ENCODE measurements around the gene RFX3.

The RFX3 gene

DNA sequence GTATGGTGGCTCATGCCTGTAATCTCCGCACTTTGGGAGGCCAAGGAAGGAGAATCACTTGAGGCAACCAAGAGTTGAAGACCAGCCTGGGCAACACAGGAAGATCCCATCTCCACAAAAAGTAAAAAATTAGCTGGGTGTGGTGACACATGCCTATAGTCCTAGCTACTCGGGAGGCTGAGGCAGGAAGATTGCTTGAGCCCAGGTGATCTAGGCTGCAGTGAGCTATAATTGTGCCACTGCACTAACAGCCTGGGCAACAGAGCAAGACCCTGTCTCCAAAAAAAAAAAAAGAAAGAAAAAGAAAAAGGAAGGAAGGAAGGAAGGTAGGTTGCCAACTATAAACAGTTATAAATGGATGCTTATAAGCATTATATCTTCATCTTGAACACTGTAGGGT is 51.0 kb downstream of the RFX3 start:
- no peak overlapping the region for H3K27ac ChIP-seq (ENCODE audit: low read depth, low read length)
- no peaks in the 10 kb centered on the region for H3K9me3 ChIP-seq (ENCODE audit: low read length)
- H3K27me3 ChIP-seq (ENCODE audit: control insufficient read depth in 1 of 2, insufficient read depth in 2 of 2, low read length in 2 of 2) = no peaks in the 10 kb centered on the region
- peaks cover 5% of the 10 kb centered on the region for H3K4me1 ChIP-seq (ENCODE audit: insufficient read depth, low read length)
- H3K36me3 ChIP-seq (ENCODE audit: insufficient read depth, low read length) = no peaks in the 10 kb centered on the region
- H3K9ac ChIP-seq (ENCODE audit: low read length) = no peak overlapping the region
- no peak overlapping the region for H3K4me3 ChIP-seq (ENCODE audit: low read depth in 1 of 2, low read length in 2 of 2)

DNA sequence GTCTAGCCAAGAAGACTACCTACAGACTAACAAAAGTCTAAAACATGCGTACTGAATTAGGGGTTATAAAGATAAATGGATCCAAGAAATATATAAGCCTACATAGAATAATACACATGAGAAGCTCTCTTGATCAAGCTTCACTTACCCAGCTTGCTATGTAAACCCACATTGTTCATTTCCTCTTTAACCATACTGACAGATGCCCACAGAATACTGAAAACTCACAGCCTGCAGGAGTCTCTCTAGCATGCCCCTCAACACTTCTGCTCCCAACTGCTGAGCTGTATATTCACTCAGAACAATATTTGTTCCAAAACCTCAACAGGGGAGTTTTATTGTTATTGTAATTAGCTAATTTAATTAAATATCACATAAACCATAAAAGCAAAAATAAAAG is 52.4 kb downstream of the RFX3 start:
- Histone ChIP-seq H3K4me1 (ENCODE audit: insufficient read depth, low read length) (no peaks in the 10 kb centered on the region), H3K4me3 (ENCODE audit: low read depth in 1 of 2, low read length in 2 of 2) (no peak overlapping the region), H3K36me3 (ENCODE audit: insufficient read depth, low read length) (no peaks in the 10 kb centered on the region)

DNA sequence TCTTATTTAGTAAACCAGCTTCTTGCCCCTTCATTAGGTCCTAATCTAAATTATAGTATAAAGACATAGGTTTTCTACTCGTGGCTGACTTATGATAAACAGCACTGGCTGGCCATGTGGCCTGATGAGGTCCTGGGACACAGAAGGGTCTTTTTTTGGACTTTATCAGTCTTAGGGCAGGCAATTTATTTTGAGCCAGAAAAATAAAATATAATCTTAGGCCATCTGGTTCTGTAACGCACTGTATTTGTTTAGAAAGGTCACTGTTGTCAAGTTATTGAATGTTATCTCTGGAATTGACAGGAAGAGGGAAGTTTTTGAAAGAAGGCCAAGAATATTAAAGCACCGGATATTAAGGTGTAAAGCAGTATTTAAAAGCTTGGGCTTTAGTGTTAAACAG is 53.9 kb downstream of the RFX3 start:
- H3K4me1 ChIP-seq (ENCODE audit: insufficient read depth, low read length) = peaks cover 5% of the 10 kb centered on the region
- H3K4me3 ChIP-seq (ENCODE audit: low read depth in 1 of 2, low read length in 2 of 2) = no peak overlapping the region
- no peaks in the 10 kb centered on the region for H3K27me3 ChIP-seq (ENCODE audit: control insufficient read depth in 1 of 2, insufficient read depth in 2 of 2, low read length in 2 of 2)
- H3K9me3 ChIP-seq (ENCODE audit: low read length) = no peaks in the 10 kb centered on the region
- H3K9ac ChIP-seq (ENCODE audit: low read length) = no peak overlapping the region
- H3K36me3 ChIP-seq (ENCODE audit: insufficient read depth, low read length) = no peaks in the 10 kb centered on the region
- H3K27ac ChIP-seq (ENCODE audit: low read depth, low read length) = no peak overlapping the region

More for the DNA sequence above, 52.4 kb downstream of the RFX3 start:
- no peaks in the 10 kb centered on the region for H3K27me3 ChIP-seq (ENCODE audit: control insufficient read depth in 1 of 2, insufficient read depth in 2 of 2, low read length in 2 of 2)
- H3K9ac ChIP-seq (ENCODE audit: low read length) = no peak overlapping the region
- no peaks in the 10 kb centered on the region for H3K9me3 ChIP-seq (ENCODE audit: low read length)
- H3K27ac ChIP-seq (ENCODE audit: low read depth, low read length) = no peak overlapping the region

DNA sequence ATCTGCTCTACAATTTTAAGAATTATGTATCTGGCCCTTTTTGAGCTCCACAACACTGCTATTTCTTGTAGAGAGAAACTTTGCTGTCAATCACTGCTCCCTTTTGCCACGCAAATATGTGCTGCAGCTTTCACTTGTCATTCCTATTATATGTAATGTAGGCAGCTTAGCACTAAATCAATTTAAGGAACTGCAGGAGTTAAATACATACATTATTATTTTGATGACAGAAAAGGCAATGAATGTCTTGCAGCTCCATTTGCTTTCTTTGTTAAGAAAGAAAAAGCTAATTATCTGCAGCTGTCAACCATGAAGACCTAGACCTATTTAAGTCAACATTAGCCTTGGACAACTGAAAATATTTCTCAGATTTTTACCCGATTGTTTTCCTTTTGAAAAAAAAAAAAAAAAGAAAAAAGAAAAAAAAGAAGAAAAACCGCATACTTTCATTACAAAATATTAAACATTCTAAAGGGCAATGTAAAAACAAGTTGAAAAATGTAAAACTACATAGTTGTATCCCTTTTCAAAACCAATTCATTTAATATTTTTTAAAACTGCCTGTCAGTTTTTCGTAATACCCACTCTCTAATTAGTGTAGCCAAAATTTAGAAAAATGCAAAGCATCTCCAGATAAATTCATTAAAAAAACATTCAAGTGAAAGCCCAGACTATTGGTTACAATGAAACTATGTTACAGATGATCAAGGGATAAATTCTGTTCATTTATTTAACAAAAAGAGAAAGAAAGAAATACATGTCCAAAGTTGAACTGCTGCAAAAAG is 57.2 kb downstream of the RFX3 start:
- Histone ChIP-seq H3K4me3 (ENCODE audit: low read depth in 1 of 2, low read length in 2 of 2) (no peak overlapping the region), H3K27me3 (ENCODE audit: control insufficient read depth in 1 of 2, insufficient read depth in 2 of 2, low read length in 2 of 2) (no peaks in the 10 kb centered on the region), H3K36me3 (ENCODE audit: insufficient read depth, low read length) (no peaks in the 10 kb centered on the region), H3K9me3 (ENCODE audit: low read length) (no peaks in the 10 kb centered on the region), H3K9ac (ENCODE audit: low read length) (no peak overlapping the region), H3K4me1 (ENCODE audit: insufficient read depth, low read length) (peaks cover 5% of the 10 kb centered on the region), H3K27ac (ENCODE audit: low read depth, low read length) (no peak overlapping the region)

DNA sequence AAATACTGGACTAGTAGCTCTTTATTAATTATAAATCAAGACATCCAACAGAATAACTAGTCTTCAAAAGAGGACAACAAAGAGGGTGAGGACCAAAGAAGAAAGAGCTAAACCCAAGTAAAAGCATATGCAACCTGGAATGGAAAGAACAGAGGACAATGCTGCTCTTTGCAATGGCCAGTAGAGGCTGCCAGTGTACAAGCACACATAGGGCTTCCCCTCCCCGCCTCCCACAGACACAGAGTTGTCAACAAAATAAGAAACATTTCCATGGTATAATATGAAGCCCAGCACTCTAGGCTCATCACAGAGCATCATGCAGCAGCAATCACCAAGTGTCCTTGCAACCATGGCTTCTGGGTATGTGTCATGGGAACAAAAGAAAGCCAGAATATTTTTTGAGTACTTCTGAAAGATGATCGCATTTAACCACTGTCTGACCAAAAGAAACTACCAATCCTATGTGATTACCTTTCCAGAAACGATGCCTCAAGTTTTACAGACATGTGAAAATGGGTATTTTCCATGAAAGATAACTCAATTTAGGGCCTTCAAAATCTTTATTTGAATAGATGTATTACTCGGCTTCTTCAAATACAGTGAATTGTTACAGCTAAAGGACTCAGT is 58.1 kb downstream of the RFX3 start:
- no peak overlapping the region for H3K4me3 ChIP-seq (ENCODE audit: low read depth in 1 of 2, low read length in 2 of 2)
- no peaks in the 10 kb centered on the region for H3K36me3 ChIP-seq (ENCODE audit: insufficient read depth, low read length)
- no peaks in the 10 kb centered on the region for H3K9me3 ChIP-seq (ENCODE audit: low read length)
- no peak overlapping the region for H3K9ac ChIP-seq (ENCODE audit: low read length)
- H3K27me3 ChIP-seq (ENCODE audit: control insufficient read depth in 1 of 2, insufficient read depth in 2 of 2, low read length in 2 of 2) = no peaks in the 10 kb centered on the region
- H3K4me1 ChIP-seq (ENCODE audit: insufficient read depth, low read length) = peaks cover 5% of the 10 kb centered on the region
- H3K27ac ChIP-seq (ENCODE audit: low read depth, low read length) = no peak overlapping the region

DNA sequence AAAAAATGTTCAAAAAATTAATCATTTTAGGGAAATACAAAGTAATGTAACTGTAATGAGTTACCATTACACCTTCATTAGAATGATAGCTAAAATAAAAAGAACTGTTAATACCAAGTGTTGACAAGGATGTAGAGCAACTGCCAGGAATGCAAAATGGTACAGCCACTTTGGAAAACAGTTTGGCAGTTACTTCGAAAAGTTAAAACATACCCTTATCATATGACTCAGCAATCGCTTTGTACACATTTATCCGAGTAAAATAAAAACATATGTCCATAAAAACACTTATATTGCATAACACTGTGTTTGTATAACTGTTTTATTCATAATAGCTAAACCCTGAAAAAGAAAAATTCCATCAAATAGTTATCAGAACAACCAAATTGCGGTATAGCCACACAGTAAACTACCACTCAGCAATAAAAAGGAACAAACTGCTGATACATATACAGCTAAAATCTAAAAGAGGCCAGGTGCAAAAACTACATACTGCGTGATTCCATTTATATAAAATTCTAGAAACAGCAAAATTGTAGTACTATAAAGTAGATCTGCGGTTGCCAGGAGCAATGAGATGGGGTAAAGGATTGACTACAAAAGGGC is 61.7 kb downstream of the RFX3 start:
- Histone ChIP-seq H3K36me3 (ENCODE audit: insufficient read depth, low read length) (no peaks in the 10 kb centered on the region), H3K27ac (ENCODE audit: low read depth, low read length) (no peak overlapping the region)

DNA sequence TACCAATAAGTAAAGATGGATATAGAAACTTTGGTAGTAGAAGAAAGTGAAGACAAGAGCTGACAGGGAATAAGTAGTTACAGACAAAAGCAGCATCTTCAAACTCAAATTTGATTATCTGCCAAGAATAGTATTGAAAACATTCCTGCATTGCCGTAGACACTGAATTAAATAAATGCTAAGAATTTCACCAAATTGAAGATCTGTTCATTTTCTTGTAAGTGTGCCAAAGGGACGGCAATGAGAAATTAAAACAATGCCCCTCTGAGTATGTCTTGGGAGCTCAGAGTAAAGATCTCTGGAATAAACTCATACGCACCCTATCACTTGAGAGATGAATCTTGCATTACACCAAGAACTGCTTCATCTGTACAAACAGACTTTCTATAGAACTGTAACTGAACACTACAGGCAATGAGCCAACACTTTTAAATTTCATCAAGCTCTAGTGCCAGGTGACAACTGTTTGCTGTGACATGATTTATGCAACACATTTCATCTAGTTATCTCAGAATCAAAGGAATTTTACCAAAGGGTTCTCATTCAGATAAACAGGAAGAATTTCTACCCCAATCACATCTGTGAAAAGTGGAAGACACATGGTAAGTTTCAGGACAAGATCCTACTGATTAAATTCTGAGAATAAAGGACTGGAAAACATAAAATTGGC is 66.9 kb downstream of the RFX3 start:
- Histone ChIP-seq H3K9ac (ENCODE audit: low read length) (no peak overlapping the region), H3K27ac (ENCODE audit: low read depth, low read length) (no peak overlapping the region), H3K27me3 (ENCODE audit: control insufficient read depth in 1 of 2, insufficient read depth in 2 of 2, low read length in 2 of 2) (no peaks in the 10 kb centered on the region), H3K36me3 (ENCODE audit: insufficient read depth, low read length) (no peaks in the 10 kb centered on the region), H3K9me3 (ENCODE audit: low read length) (no peaks in the 10 kb centered on the region), H3K4me3 (ENCODE audit: low read depth in 1 of 2, low read length in 2 of 2) (no peak overlapping the region), H3K4me1 (ENCODE audit: insufficient read depth, low read length) (peaks cover 8% of the 10 kb centered on the region)

More for the DNA sequence above, 61.7 kb downstream of the RFX3 start:
- H3K4me1 ChIP-seq (ENCODE audit: insufficient read depth, low read length) = peaks cover 6% of the 10 kb centered on the region
- no peaks in the 10 kb centered on the region for H3K9me3 ChIP-seq (ENCODE audit: low read length)
- H3K4me3 ChIP-seq (ENCODE audit: low read depth in 1 of 2, low read length in 2 of 2) = no peak overlapping the region
- H3K9ac ChIP-seq (ENCODE audit: low read length) = no peak overlapping the region
- no peaks in the 10 kb centered on the region for H3K27me3 ChIP-seq (ENCODE audit: control insufficient read depth in 1 of 2, insufficient read depth in 2 of 2, low read length in 2 of 2)

DNA sequence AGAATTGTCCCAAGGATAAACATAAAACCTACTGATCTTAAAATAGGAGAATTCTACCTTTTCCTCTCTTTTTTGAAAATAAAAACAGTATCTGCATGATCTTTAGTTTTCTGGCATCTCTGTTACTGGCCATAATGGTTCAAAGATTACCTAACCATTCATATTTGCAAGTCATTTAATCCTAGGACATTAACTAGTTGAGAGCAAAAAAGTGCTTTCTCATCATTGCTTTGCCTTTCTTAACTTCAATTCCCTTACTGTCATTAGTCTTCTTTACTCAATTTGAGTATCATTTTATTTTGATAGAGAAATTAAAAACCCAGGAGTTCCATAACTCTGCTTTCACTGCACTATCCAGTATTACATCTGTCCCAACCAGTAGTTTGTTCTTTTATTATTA is 68.6 kb downstream of the RFX3 start:
- Histone ChIP-seq H3K4me1 (ENCODE audit: insufficient read depth, low read length) (peaks cover 8% of the 10 kb centered on the region), H3K9ac (ENCODE audit: low read length) (no peak overlapping the region), H3K4me3 (ENCODE audit: low read depth in 1 of 2, low read length in 2 of 2) (no peak overlapping the region), H3K36me3 (ENCODE audit: insufficient read depth, low read length) (no peaks in the 10 kb centered on the region), H3K9me3 (ENCODE audit: low read length) (no peaks in the 10 kb centered on the region), H3K27ac (ENCODE audit: low read depth, low read length) (no peak overlapping the region), H3K27me3 (ENCODE audit: control insufficient read depth in 1 of 2, insufficient read depth in 2 of 2, low read length in 2 of 2) (no peaks in the 10 kb centered on the region)

DNA sequence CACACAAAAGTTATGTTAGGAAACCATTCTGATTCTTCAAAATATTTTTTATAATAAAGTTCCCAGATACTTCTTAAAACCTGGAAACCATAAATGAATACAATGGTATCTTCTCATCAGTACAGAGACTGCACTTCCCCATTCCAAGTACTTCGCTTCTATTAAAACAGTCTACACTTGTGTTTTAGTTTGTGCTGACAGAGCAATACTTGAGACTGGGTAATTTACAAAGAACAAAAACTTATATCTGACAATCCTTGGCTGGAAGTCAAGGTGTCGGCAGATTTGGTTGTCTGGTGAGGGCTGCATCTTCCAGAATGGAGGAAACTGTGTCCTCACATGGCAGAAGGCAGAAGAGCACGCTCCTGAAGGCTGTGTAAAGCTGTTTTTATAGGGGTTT is 70.1 kb downstream of the RFX3 start:
- H3K4me1 ChIP-seq (ENCODE audit: insufficient read depth, low read length) = peaks cover 8% of the 10 kb centered on the region
- H3K27me3 ChIP-seq (ENCODE audit: control insufficient read depth in 1 of 2, insufficient read depth in 2 of 2, low read length in 2 of 2) = no peaks in the 10 kb centered on the region
- no peaks in the 10 kb centered on the region for H3K9me3 ChIP-seq (ENCODE audit: low read length)
- H3K27ac ChIP-seq (ENCODE audit: low read depth, low read length) = no peak overlapping the region
- H3K4me3 ChIP-seq (ENCODE audit: low read depth in 1 of 2, low read length in 2 of 2) = no peak overlapping the region
- no peak overlapping the region for H3K9ac ChIP-seq (ENCODE audit: low read length)
- no peaks in the 10 kb centered on the region for H3K36me3 ChIP-seq (ENCODE audit: insufficient read depth, low read length)

DNA sequence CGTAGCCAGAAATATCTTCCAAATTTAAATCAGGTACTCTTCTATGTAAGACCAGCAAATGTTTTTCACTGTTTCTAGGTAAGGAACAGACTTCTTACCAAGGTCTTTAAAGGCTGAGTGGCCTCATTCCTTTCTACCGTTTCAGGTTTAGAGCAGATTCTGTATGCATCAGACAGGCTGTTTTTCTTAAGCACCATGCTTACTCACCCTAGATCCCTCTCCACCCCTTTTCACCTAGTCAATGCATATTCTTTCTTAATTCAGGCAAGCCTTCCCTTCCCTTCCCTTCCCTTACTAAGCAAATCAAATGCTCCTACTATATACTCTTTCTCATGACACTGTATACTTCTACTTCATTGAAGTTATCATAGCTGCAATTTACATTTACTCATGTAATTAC is 70.7 kb downstream of the RFX3 start:
- H3K9ac ChIP-seq (ENCODE audit: low read length) = no peak overlapping the region
- peaks cover 8% of the 10 kb centered on the region for H3K4me1 ChIP-seq (ENCODE audit: insufficient read depth, low read length)
- H3K36me3 ChIP-seq (ENCODE audit: insufficient read depth, low read length) = no peaks in the 10 kb centered on the region
- no peak overlapping the region for H3K27ac ChIP-seq (ENCODE audit: low read depth, low read length)
- no peaks in the 10 kb centered on the region for H3K9me3 ChIP-seq (ENCODE audit: low read length)
- no peaks in the 10 kb centered on the region for H3K27me3 ChIP-seq (ENCODE audit: control insufficient read depth in 1 of 2, insufficient read depth in 2 of 2, low read length in 2 of 2)
- no peak overlapping the region for H3K4me3 ChIP-seq (ENCODE audit: low read depth in 1 of 2, low read length in 2 of 2)

DNA sequence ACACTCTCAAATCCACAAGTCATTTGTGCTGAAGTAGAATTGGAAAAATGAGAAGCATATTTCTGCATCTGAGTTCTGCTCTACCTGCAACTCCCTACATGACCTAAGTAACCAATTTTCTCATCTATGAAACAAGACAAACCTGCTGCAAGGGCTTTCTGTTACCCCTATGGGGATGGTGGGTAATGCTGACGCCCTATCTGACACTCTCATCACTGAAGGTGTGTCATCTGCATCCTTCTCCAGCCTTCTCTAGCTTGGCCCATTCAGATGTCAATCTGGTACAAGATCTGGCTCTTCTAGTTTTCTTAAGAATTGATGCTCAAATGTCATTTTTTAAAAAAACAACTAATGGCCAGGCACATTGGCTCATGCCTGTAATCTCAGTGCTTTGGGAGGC is 73.8 kb downstream of the RFX3 start:
- Histone ChIP-seq H3K27me3 (ENCODE audit: control insufficient read depth in 1 of 2, insufficient read depth in 2 of 2, low read length in 2 of 2) (no peaks in the 10 kb centered on the region), H3K4me3 (ENCODE audit: low read depth in 1 of 2, low read length in 2 of 2) (no peak overlapping the region), H3K27ac (ENCODE audit: low read depth, low read length) (no peak overlapping the region), H3K36me3 (ENCODE audit: insufficient read depth, low read length) (no peaks in the 10 kb centered on the region), H3K9me3 (ENCODE audit: low read length) (no peaks in the 10 kb centered on the region), H3K4me1 (ENCODE audit: insufficient read depth, low read length) (peaks cover 4% of the 10 kb centered on the region), H3K9ac (ENCODE audit: low read length) (no peak overlapping the region)
